NCI-H526 treated with DMSO at 0.1 percent for 48 hours (cell line): Measurements from ENCODE around the gene OR8K1.

Experiments
- DNase-seq: peaks from one replicate; lab custom pipeline; 2025; lab: John Stamatoyannopoulos, UW

The OR8K1 gene

GRCh38 chr11:56345739-56346138 is at the start of gene OR8K1:
Gene OR8K1, plus strand, starts transcription at chr11:56346039. Its CDS starts 0 bp downstream, at chr11:56346039.
- DNase-seq, result no peak

GRCh38 chr11:56296898-56297297 is 48.9 kb upstream of the OR8K1 start:
- no peak for DNase-seq

DNA sequence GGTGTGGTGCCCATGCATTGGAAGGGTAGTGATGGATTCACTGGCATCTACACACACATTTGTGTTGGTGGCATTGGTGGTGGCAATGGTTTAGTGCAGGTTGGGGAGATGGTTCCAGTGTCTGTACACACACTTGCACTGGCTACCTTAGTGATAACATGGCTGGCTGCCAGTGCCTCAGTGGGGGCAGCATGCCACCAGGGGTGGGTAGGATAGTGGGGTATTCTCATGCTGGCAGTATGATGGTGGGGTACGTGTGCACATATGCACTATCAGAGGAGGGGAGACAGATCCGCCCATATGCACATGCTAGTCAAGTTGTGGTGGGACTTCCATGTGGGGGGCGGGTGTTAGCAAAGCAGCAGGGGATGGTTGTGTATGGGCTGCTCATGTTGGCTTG is 38.0 kb upstream of the OR8K1 start:
- DNase-seq, result no peak

DNA sequence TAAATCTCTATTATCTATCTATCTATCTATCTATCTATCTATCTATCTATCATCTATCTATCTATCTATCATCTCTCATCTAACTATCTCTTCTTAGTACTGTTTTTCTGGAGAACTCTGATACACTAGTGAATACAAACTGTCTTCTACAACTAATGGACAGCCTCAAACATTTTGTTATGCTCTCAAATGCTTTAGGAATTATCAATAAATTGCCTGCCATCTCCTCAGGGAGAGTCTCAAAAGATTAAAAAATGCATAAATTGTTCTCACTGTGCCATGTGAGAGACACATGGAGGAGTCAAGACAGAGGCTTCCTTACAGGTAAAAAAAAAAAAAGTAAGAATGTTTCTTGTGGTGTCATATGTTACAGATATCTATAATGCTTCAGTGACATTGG is 31.0 kb upstream of the OR8K1 start, which contains the start of gene OR8K3:
OR8K3 (plus strand) TSS at position 301 of the 400 bp plus-strand sequence. CDS start 3,163 bp downstream, outside the sequence.
- DNase-seq, result no peak

GRCh38 chr11:56331861-56332491 is 13.9 kb upstream of the OR8K1 start:
- no peak for DNase-seq

- DNase-seq, result no peak
Observed at GRCh38 chr11:56333156-56333555, 12.7 kb upstream of the OR8K1 start.

DNA sequence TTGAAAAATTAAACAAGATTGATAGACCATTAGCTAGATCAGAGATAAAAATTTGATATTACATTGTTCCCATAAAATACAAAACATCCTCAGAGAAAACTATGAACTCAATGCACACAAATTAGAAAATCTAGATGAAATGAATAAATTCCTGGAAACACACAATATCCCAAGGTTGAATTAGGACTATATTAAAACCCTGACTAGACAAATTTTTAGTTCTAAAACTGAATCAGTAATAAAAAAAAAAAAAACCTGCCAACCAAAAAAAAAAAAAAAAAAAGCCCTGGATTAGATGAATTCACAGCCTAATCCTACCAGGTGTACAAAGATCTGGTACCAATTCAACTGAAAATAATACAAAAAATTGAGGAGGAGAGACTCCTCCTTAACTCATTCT is 5.5 kb upstream of the OR8K1 start:
- no peak for DNase-seq

DNA sequence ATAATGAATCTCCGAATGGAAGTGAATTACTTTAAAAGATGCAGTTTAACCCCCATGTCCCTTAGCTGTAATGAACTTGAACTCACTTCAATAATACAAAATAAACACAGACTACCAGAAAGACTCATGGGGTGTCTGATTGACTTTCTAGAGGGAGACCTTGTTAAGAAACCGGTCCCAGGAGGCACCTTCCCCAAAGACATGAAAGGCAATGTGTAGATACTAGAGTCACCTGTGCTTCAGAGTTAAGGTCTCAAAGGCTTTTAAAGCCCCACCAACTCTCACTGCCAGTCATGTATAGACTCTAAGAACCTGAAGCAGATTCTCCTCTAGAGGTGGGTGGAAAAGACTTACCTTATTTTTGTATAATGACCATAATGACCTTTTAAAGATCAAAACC is 8.2 kb downstream of the OR8K1 start, which contains the start of gene OR8J1:
OR8J1 (plus strand) TSS at position 301 of the 400 bp plus-strand sequence. CDS start 5,956 bp downstream, outside the sequence.
- no peak for DNase-seq

- DNase-seq, result no peak
Observed at GRCh38 chr11:56375324-56375723, 29.5 kb downstream of the OR8K1 start, which contains the start of gene OR8U1. Gene OR8U1, plus strand, starts transcription at chr11:56375624. Its CDS starts 0 bp downstream, at chr11:56375624.

- no peak for DNase-seq
Observed at GRCh38 chr11:56380120-56380519, 34.3 kb downstream of the OR8K1 start.

GRCh38 chr11:56394381-56394780 is 48.5 kb downstream of the OR8K1 start:
- no peak for DNase-seq

DNA sequence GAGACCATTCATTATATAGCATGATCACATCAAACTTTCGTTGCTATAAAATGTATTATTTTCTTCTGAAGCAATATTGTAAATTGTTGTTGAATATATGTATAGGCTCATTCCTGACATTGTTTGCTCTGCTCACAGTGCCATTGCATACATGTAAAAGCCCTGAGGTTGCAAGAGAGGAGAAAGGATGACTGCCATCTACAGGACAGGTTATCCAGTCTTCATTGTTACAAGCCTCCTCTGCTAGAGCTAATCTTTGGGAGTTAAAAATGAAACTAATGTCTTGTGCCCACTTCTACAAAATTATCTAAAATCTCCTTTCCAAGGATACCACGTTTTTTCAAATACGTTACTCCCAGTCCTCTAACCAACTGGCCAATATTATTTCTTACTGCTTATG is 50.2 kb downstream of the OR8K1 start:
- DNase-seq, result no peak
